Activated CD4-positive, CD25-positive, alpha-beta regulatory T cell treated with anti-CD3 and anti-CD28 coated beads, Interleukin-2, amount 50 U/mL, for 16 hours (primary cell): ENCODE data around the gene KIAA0753.

ENCODE experiments used
- DNase-seq: peaks from one replicate; pipeline ENCODE4 v3.0.0-alpha.2; 2020; ENCODE audit warnings: low read depth, low spot score

KIAA0753 gene

GRCh38 chr17:6570731-6571451, 69.6 kb downstream of the KIAA0753 start:
- no peak for DNase-seq

GRCh38 chr17:6569370-6570285, 70.9 kb downstream of the KIAA0753 start:
- no peak for DNase-seq

- DNase-seq: no peak
These were observed 72.2 kb downstream of the KIAA0753 start for GRCh38 chr17:6568184-6568758.

- no peak for DNase-seq
These were observed 72.9 kb downstream of the KIAA0753 start for GRCh38 chr17:6567528-6568183.

DNA sequence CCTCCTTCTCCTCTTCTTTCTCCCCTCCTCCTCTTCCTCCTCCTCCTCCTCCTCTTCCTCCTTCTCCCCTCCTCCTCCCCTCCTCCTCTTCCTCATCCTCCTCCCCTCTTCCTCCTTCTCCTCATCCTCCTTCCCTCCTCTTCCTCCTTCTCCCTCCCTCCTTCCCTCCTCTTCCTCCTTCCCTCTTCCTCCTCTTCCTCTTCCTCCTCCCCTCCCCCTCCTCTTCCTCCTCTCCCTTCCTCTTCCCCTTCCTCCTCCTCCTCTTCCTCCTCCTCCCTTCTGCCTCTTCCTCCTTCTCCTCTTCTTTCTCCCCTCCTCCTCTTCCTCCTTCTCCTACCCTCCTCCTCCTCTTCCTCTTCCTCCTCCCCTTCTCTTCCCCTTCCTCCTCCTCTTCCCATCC, 79.1 kb downstream of the KIAA0753 start:
- DNase-seq: no peak

GRCh38 chr17:6560496-6560895, 80.0 kb downstream of the KIAA0753 start:
- DNase-seq: no peak

DNA sequence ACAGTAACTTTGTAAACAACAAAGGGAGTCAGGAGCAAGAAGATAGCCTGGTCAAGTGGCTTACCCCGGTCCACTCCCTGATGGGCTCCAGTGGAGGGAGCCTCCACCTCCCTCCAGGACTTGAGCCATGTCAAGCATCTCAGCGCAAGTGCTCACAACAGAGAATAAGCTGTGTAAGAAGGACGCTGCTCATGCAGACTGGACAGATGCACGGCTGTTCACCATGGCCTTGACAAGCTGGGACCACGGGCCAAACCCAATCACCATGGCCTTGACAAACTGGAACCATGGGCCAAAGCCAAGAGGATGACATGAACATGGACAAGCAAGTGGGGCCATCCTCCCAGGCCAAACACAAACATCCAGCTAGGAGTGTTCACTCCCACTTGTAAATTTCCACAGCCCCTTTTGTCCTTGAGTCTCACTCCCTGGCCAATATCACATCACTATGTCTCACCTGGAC, 80.7 kb downstream of the KIAA0753 start:
- no peak for DNase-seq

GRCh38 chr17:6558932-6559752, 81.4 kb downstream of the KIAA0753 start:
- no peak for DNase-seq

- DNase-seq: no peak
These were observed 82.2 kb downstream of the KIAA0753 start for GRCh38 chr17:6558276-6558675.

DNA sequence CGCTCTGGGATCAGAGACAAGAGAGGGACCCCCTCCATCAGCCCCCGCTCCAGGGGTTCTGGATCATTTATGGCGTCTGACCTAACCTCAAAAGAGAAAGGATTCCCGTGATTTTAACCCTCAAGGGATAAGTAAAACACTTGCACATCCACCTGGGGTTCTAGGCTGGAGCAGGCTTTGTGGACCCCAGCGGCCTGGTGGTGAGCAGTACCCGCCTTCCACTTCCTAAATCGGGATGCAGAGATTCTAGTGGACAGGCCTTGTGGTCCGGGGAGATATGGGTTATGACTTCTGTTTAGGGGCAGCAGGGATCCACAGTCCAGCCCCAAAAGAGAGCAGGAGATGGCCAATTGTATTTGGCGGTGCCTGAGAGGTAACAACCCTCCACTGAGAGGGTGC, 83.5 kb downstream of the KIAA0753 start:
- DNase-seq: no peak

DNA sequence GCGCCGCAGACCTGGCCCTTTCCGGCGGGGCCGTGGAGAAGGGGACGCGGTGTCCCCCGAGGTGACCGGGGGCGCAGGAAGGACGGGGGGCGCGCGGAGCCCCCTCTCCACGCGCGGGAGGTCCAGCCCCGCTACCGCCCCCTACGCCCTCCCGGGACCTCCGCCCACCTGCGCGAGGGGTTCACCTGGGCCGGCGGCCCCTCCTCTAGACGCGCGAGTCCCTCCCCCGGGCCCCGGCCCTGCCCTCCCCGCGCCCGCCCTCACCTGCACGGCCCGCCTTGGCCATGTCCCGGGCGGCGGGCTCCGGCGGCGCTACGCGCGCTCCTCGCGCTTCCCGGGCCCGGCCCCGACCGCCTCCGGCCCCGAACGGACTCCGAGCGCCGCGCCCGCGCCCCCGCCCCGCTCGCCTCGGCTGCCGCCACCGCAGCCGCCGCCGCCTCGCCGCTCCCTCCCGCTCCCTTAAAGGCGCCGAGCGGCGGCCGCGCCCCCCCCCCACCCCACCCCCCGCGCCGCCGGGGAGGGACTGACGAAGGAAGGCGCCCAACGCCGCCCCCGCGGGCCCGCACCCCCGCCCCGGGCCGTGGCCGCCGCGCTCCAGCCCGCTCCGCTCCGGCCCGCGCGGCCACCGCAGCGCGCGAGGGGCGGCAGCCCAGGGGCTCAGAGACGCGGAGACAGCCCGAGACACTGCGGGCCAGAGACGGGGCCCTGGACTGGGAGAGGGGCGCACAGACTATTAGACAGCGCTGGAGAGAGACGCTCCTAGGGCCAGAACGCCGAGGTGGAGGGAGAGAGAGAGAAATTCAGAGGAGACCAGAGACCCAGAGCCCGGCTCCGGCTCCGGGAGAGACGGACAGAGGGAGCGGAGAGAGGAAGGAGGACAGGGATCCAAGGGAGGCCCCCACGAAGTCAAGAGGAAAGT, 84.1 kb downstream of the KIAA0753 start, which contains the start of gene PITPNM3:
Gene PITPNM3 (minus strand): TSS at position 435 of the 919 bp plus-strand sequence. CDS start 149 bp downstream, at position 286.
- no peak for DNase-seq

- no peak for DNase-seq
These were observed 85.0 kb downstream of the KIAA0753 start for GRCh38 chr17:6555331-6556120.

DNA sequence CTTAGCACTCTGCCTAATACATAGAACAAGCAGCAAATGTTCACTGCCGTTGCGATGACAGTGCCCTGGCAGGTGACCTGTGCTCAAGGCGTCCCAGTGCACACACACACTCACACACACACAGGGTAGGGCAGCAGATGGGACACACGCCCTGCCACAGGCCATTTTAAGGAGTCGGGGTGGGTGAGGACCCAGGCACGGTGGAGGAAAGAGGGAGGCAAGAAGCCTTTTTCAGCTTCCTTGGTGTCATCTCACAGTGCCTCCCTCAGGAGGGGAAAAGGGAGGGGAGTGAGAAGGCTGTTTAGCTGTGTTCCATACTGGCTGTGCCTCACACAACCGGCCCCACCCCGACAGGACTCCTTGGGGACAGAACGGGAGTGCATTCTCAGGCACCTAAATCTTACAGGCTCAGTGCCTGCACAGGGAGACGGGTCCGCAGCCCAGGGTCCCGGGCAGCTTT, 85.6 kb downstream of the KIAA0753 start:
- no peak for DNase-seq

DNA sequence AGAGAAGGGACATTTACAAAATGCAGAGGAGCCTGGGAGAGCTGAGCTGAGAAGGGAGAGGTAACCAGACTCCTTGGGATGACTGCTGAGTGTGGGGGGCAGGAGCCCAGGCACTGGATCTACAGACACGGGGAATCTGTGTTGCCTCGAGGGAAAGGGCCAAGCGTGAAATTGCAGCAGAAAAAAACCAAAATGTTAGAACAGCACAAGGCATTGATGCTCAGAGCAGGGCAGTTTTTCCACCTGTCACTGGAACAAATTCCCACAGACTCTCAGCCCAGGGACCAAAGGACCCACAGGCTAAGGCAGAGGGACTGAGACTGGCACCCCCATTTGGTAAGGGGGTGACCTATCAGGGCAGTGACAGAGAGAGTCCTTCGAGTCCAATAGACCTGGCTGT, 86.2 kb downstream of the KIAA0753 start:
- DNase-seq: no peak

DNA sequence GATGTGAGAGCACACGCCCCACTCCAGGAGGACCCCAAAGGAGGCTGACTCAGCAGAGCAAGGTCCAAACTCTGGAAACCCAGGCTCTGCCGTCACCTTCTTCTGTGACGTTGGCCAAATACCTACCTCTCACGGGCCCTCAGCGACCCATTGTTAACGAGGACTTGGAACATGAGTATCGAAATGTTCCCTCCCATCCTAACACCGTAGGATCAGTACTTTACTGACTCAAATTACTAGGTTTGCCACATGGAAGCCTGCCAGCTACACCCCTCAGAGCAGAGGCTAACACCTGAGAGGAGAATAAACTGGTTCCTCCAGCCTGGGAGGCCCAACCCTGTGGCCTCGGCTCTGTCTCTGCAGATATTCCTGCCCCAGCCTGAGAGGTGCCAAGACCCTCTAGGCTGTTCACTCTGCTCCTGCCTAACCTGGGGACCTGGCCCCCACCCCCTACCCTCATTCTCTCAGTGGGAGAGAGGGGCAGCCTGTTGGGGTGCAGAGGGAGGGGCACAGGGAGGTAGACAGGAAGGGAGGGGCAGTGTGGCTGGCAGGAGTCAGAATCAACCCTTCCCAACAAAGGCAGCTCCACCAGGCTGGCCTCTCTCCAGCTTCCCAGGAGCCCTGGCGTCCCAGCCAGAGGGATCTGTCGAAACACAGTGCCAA, 88.5 kb downstream of the KIAA0753 start:
- DNase-seq: no peak

DNA sequence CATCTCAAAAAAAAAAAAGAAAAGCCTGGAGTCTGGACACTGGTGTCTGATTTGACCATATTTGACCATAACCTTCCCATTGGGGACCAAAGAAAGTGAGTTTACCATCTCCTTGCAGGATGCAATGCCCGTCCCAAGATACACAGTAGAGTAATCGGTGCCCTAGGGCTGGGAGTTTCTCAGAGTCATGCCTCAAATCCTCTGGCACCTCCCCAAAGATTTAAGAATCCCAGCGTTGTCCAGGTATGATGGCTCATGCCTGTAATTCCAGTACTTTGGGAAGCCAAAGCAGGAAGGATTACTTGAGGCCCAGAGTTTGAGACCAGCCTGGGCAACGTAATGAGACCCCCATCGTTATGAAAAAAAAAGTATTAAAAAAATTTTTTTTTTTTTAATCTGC, 89.2 kb downstream of the KIAA0753 start:
- no peak for DNase-seq

DNA sequence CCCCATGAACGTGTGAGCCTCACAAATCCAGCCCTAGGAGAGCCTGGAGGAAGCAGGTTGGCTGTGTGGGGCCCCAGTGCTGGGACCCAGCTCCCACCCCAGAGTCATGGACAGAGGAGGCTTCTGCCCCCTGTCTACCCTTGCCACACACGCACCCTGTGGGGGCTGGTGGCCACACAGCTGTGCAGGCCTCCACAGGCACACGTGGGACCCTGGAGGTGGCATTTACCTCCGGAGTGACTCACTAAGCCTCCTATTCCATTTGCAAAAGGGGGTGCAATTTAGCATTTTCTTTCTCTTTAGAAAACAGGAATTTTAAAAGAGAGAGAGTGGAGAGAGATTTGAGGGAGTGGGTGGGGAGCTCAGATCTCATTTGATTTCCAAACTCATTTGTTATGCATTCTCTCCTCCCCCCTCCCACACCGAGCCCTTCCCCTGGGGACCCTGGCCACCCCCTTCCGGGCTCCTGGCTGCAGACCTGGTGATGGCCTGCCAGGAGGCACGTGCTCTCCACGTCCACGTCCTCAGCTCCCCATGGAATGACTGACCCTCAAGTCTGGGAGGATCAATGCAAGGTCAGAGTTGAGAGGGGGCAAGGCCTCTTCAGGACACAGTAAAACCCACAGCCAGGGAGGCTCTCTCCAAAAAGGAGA, 91.0 kb downstream of the KIAA0753 start:
- no peak for DNase-seq
